IMR-90 (cell line): ENCODE measurements around the gene OXA1L. TPM values are rescaled to one million over a fixed set of nuclear protein-coding genes. Genes with fewer than 3 reads are reported as not detected.

Experiments used
- ATAC-seq: fragments of 200-7000 bp; cut with Tn5 transposase; 2 replicates; pipeline ENCODE4 v1.9.1; 2020; ENCODE audit warnings: low read depth, mild to moderate bottlenecking, moderate library complexity
- BruUV-seq: library from RNA; stranded (reverse); fragments of 400-500 nt; replicated peaks from 2 replicates; lab custom pipeline; 2021; lab: Mats Ljungman, UMichigan
- CTCF ChIA-PET: fragments of 300-600 bp; formaldehyde crosslinking; extraction: SDS; loops from one replicate; lab custom pipeline; 2021; ENCODE audit warnings: antibody characterized with exemption; lab: Yijun Ruan, JAX
- POLR2A ChIA-PET: fragments of 300-600 bp; sonication (Branson Sonifier 250); formaldehyde crosslinking; loops from one replicate; lab custom pipeline; 2022; ENCODE audit warnings: antibody characterized with exemption; ENCODE audit not compliant: unreplicated experiment; lab: Charles Lee
- DNase-seq: peaks from one replicate; pipeline ENCODE4 v3.0.0; 2013
- H2AFZ ChIP-seq: replicated peaks from 2 replicates; pipeline ENCODE3; 2013; ENCODE audit warnings: low read length, mild to moderate bottlenecking; ENCODE audit not compliant: poor library complexity
- H2AK5ac ChIP-seq: 2 replicates; pipeline ENCODE4 v1.6.1; 2013; ENCODE audit warnings: low read depth, low read length, inconsistent platforms
- H2AK9ac ChIP-seq: replicated peaks from 2 replicates; pipeline ENCODE3; 2013; ENCODE audit warnings: mild to moderate bottlenecking, low read depth, low read length, moderate library complexity; ENCODE audit not compliant: poor library complexity
- H2BK120ac ChIP-seq: 2 replicates; pipeline ENCODE4 v1.6.1; 2013; ENCODE audit warnings: low read depth, low read length, inconsistent platforms
- H2BK15ac ChIP-seq: 3 replicates; pipeline ENCODE4 v1.6.1; 2013; ENCODE audit warnings: low read depth, low read length, inconsistent platforms
- H2BK20ac ChIP-seq: 2 replicates; pipeline ENCODE4 v1.6.1; 2013; ENCODE audit warnings: low read depth, mild to moderate bottlenecking, inconsistent platforms, low read length, moderate library complexity
- H2BK5ac ChIP-seq: 2 replicates; pipeline ENCODE4 v1.6.1; 2013; ENCODE audit warnings: mild to moderate bottlenecking, low read depth, low read length, inconsistent platforms; ENCODE audit not compliant: poor library complexity, severe bottlenecking
- H3K14ac ChIP-seq: replicated peaks from 2 replicates; pipeline ENCODE4 v1.6.1; 2013; ENCODE audit warnings: low read depth, low read length, inconsistent platforms
- H3K18ac ChIP-seq: 2 replicates; pipeline ENCODE4 v1.6.1; 2013; ENCODE audit warnings: low read depth, low read length, control low read depth
- H3K23ac ChIP-seq: 2 replicates; pipeline ENCODE4 v1.6.1; 2013; ENCODE audit warnings: low read depth, low read length, inconsistent platforms
- H3K27ac ChIP-seq: 2 replicates; pipeline ENCODE4 v1.5.1; 2013; ENCODE audit warnings: mild to moderate bottlenecking, control low read depth, low read length; ENCODE audit not compliant: insufficient read depth
- H3K27me3 ChIP-seq: 2 replicates; pipeline ENCODE4 v1.6.1; 2013; ENCODE audit warnings: low read length; ENCODE audit not compliant: control insufficient read depth, insufficient read depth
- H3K36me3 ChIP-seq: 2 replicates; pipeline ENCODE4 v1.6.1; 2013; ENCODE audit warnings: low read length, mixed read lengths; ENCODE audit not compliant: control insufficient read depth, insufficient read depth
- H3K4ac ChIP-seq: 2 replicates; pipeline ENCODE4 v1.6.1; 2013; ENCODE audit warnings: low read depth, low read length, inconsistent platforms
- H3K4me1 ChIP-seq: 2 replicates; pipeline ENCODE4 v1.6.1; 2013; ENCODE audit warnings: low read length, mixed read lengths; ENCODE audit not compliant: control insufficient read depth, insufficient read depth
- H3K4me2 ChIP-seq: 2 replicates; pipeline ENCODE4 v1.6.1; 2013; ENCODE audit warnings: low read depth, mild to moderate bottlenecking, control low read depth, low read length, moderate library complexity
- H3K4me3 ChIP-seq: 2 replicates; pipeline ENCODE4 v1.5.1; 2013; ENCODE audit warnings: low read depth, mild to moderate bottlenecking, control low read depth, low read length, moderate library complexity; ENCODE audit not compliant: insufficient read depth
- H3K56ac ChIP-seq: 2 replicates; pipeline ENCODE4 v1.6.1; 2013; ENCODE audit warnings: low read length, inconsistent platforms; ENCODE audit not compliant: insufficient read depth; ENCODE audit errors: extremely low read depth
- H3K79me1 ChIP-seq, 2 experiments: 2 replicates each; pipeline ENCODE4 v1.6.1; 2013; ENCODE audit warnings: low read length in 2 of 2, inconsistent platforms in 1 of 2, low read depth in 1 of 2
- H3K9ac ChIP-seq: 2 replicates; pipeline ENCODE4 v1.6.1; 2013; ENCODE audit warnings: low read depth, low read length, control low read depth
- H3K9me1 ChIP-seq: 2 replicates; pipeline ENCODE4 v1.6.1; 2013; ENCODE audit warnings: low read length, inconsistent platforms; ENCODE audit not compliant: insufficient read depth
- H3K9me3 ChIP-seq: 2 replicates; pipeline ENCODE4 v1.6.1; 2013; ENCODE audit warnings: low read length; ENCODE audit not compliant: control insufficient read depth, insufficient read depth
- H4K20me1 ChIP-seq: 2 replicates; pipeline ENCODE4 v1.6.1; 2013; ENCODE audit warnings: low read length, inconsistent platforms; ENCODE audit not compliant: insufficient read depth
- H4K5ac ChIP-seq: 2 replicates; pipeline ENCODE4 v1.6.1; 2013; ENCODE audit warnings: mild to moderate bottlenecking, low read depth, low read length, control low read depth
- H4K8ac ChIP-seq, 2 experiments: 2 replicates each; pipeline ENCODE4 v1.6.1; 2013; ENCODE audit warnings: low read depth in 2 of 2, low read length in 2 of 2, control low read depth in 1 of 2, inconsistent platforms in 1 of 2
- H4K91ac ChIP-seq: 2 replicates; pipeline ENCODE4 v1.6.1; 2013; ENCODE audit warnings: low read depth, low read length, inconsistent platforms; ENCODE audit not compliant: insufficient read depth
- RAD21 ChIP-seq: IDR thresholded peaks from 2 replicates; pipeline ENCODE4 v1.6.1; 2012; ENCODE audit warnings: low read length, improper control_type of control experiment
- RCOR1 ChIP-seq: IDR thresholded peaks from 2 replicates; pipeline ENCODE4 v1.6.1; 2012; ENCODE audit warnings: mild to moderate bottlenecking, low read length, improper control_type of control experiment; ENCODE audit not compliant: insufficient replicate concordance
- WGBS, 2 experiments: methylation state at CpG; one replicate each; pipeline versions ENCODE4 v1.1.5 to v1.1.7; 2013; ENCODE audit warnings: missing lambda C conversion rate in 2 of 2; ENCODE audit not compliant: insufficient read length in 1 of 2; ENCODE audit errors: extremely low coverage in 2 of 2; 5-methylcytosine and 5-hydroxymethylcytosine counted together
- dilution Hi-C: fragments of 300-500 bp; cut with HindIII; formaldehyde crosslinking; loops from one replicate; pipeline ENCODE4 v1.14.3; 2018; ENCODE audit warnings: low sequenced_read_pairs; ENCODE audit not compliant: unreplicated experiment
- in situ Hi-C: fragments of 300-500 bp; cut with MboI; formaldehyde crosslinking; loops from 3 replicates; pipeline ENCODE4 v1.14.3; 2019; ENCODE audit warnings: low sequenced_read_pairs, inconsistent platforms, mixed read lengths
- intact Hi-C: fragments of 100-400 bp; cut with micrococcal nuclease; formaldehyde crosslinking; loops from 2 replicates; pipeline ENCODE4 v1.10.0; 2022
- polyA plus RNA-seq, 3 experiments: library from polyadenylated mRNA; depleted of rRNA; stranded (reverse); fragments of >200 nt; gene quantifications; 2 replicates each; pipeline ENCODE4 v1.2.3, GENCODE V29; 2012; ENCODE audit warnings: low replicate concordance in 1 of 3
- total RNA-seq: library from RNA; depleted of rRNA; stranded (reverse); fragments of >200 nt; gene quantifications from 2 replicates; pipeline ENCODE4 v1.2.3, GENCODE V29; 2012
- TF ChIP-seq, protein P1 (sequence below): conservative IDR thresholded peaks from 2 replicates; pipeline ENCODE4 v1.5.1; 2012; ENCODE audit warnings: mild to moderate bottlenecking, low read depth, low read length, improper control_type of control experiment

OXA1L gene
- total and polyA plus RNA-seq, 2 of the 4 experiments (the other 2 are of a cell fraction) = 47.3 to 113 TPM

DNA sequence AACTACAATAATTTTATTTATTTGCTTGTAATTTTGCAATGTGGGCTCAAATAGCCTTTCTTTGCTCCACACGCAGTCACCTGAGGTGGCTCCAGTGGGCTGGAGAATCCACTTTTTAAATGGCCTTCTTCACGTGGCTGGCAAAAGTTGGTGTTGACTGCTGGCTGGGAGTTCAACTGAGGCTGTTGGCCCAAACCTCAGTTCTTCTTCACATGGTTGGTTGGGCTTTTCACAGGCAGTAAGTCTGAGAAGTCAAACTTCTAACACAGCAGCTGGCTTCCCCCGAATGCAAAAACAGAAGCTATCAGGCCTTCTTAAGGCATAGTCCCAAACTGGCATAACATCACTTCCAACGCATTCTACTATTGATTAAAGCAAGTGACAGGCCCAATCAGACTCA lies 2.1 kb upstream of the OXA1L start:
- POLR2A ChIA-PET = no interaction called here
- H3K27me3 ChIP-seq = no peaks in the 10 kb centered on the region

More for the DNA sequence above, 2.1 kb upstream of the OXA1L start:
- H3K27ac ChIP-seq = no peak overlapping the region
- H3K9ac ChIP-seq = no peak overlapping the region
- no CpG with 5 or more reads among the region's 4 CpGs for WGBS, 2 experiments
- ATAC-seq (no peak), DNase-seq (no peak)
- no peak overlapping the region for H4K91ac ChIP-seq
- peaks cover 4% of the 10 kb centered on the region for H3K36me3 ChIP-seq
- no peak overlapping the region for H2BK120ac ChIP-seq
- H2AK9ac ChIP-seq = no peak overlapping the region
- H3K4me1 ChIP-seq = peaks cover 5% of the 10 kb centered on the region
- CTCF ChIA-PET = no interaction called here
- H4K20me1 ChIP-seq = no peaks in the 10 kb centered on the region
- H3K14ac ChIP-seq = no peak overlapping the region
- no peak overlapping the region for H2BK15ac ChIP-seq
- H4K8ac ChIP-seq = no peak overlapping the region
- no peak overlapping the region for H2AFZ ChIP-seq
- TF ChIP-seq RCOR1 (no peak), RAD21 (no peak)
- TF ChIP-seq, protein P1, sequence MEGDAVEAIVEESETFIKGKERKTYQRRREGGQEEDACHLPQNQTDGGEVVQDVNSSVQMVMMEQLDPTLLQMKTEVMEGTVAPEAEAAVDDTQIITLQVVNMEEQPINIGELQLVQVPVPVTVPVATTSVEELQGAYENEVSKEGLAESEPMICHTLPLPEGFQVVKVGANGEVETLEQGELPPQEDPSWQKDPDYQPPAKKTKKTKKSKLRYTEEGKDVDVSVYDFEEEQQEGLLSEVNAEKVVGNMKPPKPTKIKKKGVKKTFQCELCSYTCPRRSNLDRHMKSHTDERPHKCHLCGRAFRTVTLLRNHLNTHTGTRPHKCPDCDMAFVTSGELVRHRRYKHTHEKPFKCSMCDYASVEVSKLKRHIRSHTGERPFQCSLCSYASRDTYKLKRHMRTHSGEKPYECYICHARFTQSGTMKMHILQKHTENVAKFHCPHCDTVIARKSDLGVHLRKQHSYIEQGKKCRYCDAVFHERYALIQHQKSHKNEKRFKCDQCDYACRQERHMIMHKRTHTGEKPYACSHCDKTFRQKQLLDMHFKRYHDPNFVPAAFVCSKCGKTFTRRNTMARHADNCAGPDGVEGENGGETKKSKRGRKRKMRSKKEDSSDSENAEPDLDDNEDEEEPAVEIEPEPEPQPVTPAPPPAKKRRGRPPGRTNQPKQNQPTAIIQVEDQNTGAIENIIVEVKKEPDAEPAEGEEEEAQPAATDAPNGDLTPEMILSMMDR = no peak
- H3K9me1 ChIP-seq = no peaks in the 10 kb centered on the region
- no peak overlapping the region for H2BK20ac ChIP-seq
- H3K79me1 ChIP-seq = peaks cover 25 to 35% of the 10 kb centered on the region in 2 experiments
- dilution Hi-C loops (no loop called here), in situ Hi-C loops (loop anchor here (10.0 kb wide), 1 partner anchor 210 kb away; no protein-coding TSS in a partner anchor), intact Hi-C loops (no loop called here)
- no peak overlapping the region for H3K18ac ChIP-seq
- H4K5ac ChIP-seq = no peak overlapping the region
- no peak overlapping the region for H3K56ac ChIP-seq
- no peak overlapping the region for H2BK5ac ChIP-seq
- H3K4me3 ChIP-seq = no peak overlapping the region
- H3K4me2 ChIP-seq = no peak overlapping the region
- no peak overlapping the region for H3K4ac ChIP-seq
- H2AK5ac ChIP-seq = no peak overlapping the region
- H3K9me3 ChIP-seq = peaks cover 6% of the 10 kb centered on the region; the same call in 1 of the 2 replicates
- no peak overlapping the region for H3K23ac ChIP-seq
- BruUV-seq = no TSS peak
